ENCODE results near the gene TRIM9. TPM values are rescaled to one million over a fixed set of nuclear protein-coding genes. Genes with fewer than 3 reads are reported as not detected.
A peak's percentile ranks its signal among the peaks of the same experiment; 100 is the strongest.

The TRIM9 gene
- total and polyA plus RNA-seq, 2 donors (not counting 1 experiment from before 2014, with no cell fraction given) = 0.10 to 0.50 TPM

- TF ChIP-seq EZH2 (IDR thresholded peaks at IDR 0.05; ENCODE audit: low read length, missing control alignments) = no peak
- Histone ChIP-seq H3K9me3 (ENCODE audit: control insufficient read depth, insufficient read depth, low read depth, low read length) (no peaks in the 10 kb centered on the region), H3K4me1 (ENCODE audit: control insufficient read depth, extremely low read depth, insufficient read depth, low read length) (no peaks in the 10 kb centered on the region), H3K36me3 (ENCODE audit: control insufficient read depth, insufficient read depth, low read length) (no peaks in the 10 kb centered on the region), H3K4me3 (replicated peaks in 1 of 4; ENCODE audit: control extremely low read depth in 1 of 4, insufficient read depth in 1 of 4, low read depth in 3 of 4, low read length in 4 of 4) (no peak overlapping the region), H4K20me1 (ENCODE audit: control insufficient read depth, extremely low read depth, insufficient read depth, low read length) (no peaks in the 10 kb centered on the region), H3K4me2 (ENCODE audit: extremely low read depth, insufficient read depth, low read length) (no peak overlapping the region), H3K27me3 (ENCODE audit: control insufficient read depth, insufficient read depth, low read length) (peaks cover 5% of the 10 kb centered on the region), H2AFZ (ENCODE audit: low read length) (no peak overlapping the region), H3K9ac (ENCODE audit: insufficient read depth, low read length) (no peak overlapping the region), H3K79me2 (ENCODE audit: control insufficient read depth, insufficient read depth, low read length) (no peaks in the 10 kb centered on the region), H3K27ac (ENCODE audit: insufficient read depth, low read length) (no peak overlapping the region)
- DNase-seq (ENCODE audit: low read depth in 2 of 2) = no peak
Observed at GRCh38 chr14:51129130-51129529, 34.2 kb upstream of the TRIM9 start.

- Histone ChIP-seq H3K4me2 (ENCODE audit: extremely low read depth, insufficient read depth, low read length) (no peak overlapping the region), H3K36me3 (ENCODE audit: control insufficient read depth, insufficient read depth, low read length) (no peaks in the 10 kb centered on the region), H3K4me1 (ENCODE audit: control insufficient read depth, extremely low read depth, insufficient read depth, low read length) (no peaks in the 10 kb centered on the region), H3K27me3 (ENCODE audit: control insufficient read depth, insufficient read depth, low read length) (peaks cover 6% of the 10 kb centered on the region), H3K79me2 (ENCODE audit: control insufficient read depth, insufficient read depth, low read length) (no peaks in the 10 kb centered on the region), H3K9ac (ENCODE audit: insufficient read depth, low read length) (no peak overlapping the region), H2AFZ (ENCODE audit: low read length) (no peak overlapping the region), H3K4me3 (replicated peaks in 1 of 4; ENCODE audit: control extremely low read depth in 1 of 4, insufficient read depth in 1 of 4, low read depth in 3 of 4, low read length in 4 of 4) (no peak overlapping the region), H3K9me3 (ENCODE audit: control insufficient read depth, insufficient read depth, low read depth, low read length) (no peaks in the 10 kb centered on the region), H3K27ac (ENCODE audit: insufficient read depth, low read length) (no peak overlapping the region), H4K20me1 (ENCODE audit: control insufficient read depth, extremely low read depth, insufficient read depth, low read length) (no peaks in the 10 kb centered on the region)
- DNase-seq (ENCODE audit: low read depth in 2 of 2) = no peak
- TF ChIP-seq EZH2 (IDR thresholded peaks at IDR 0.05; ENCODE audit: low read length, missing control alignments) = no peak
- no peak for TF ChIP-seq CTCF (conservative IDR thresholded peaks at IDR 0.05 in 1 of 2, IDR thresholded peaks at IDR 0.05 in 1 of 2; ENCODE audit: low read depth in 1 of 2, low read length in 2 of 2)
Observed at GRCh38 chr14:51124029-51124428, 29.1 kb upstream of the TRIM9 start.

DNA sequence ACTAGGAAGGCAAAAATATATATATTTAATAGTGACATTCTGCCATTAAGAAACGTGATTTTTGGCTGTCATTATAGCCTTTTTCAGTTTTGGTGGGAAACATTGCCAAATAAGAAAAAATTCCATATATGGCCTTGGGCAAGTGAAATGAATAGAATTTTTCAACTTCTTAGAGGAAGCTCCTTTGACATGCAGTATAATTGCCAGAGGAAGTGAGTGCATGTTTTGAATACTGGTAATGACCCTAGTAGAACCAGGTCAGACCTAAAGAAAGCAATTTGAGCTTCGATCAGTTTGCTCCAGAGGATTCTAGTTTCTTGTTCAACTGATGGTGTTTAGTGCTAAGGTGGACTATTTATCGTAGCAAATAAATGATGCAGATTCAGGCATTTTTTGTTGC is 26.2 kb upstream of the TRIM9 start:
- no peak overlapping the region for H3K4me2 ChIP-seq (ENCODE audit: extremely low read depth, insufficient read depth, low read length)
- H3K4me1 ChIP-seq (ENCODE audit: control insufficient read depth, extremely low read depth, insufficient read depth, low read length) = no peaks in the 10 kb centered on the region
- no peaks in the 10 kb centered on the region for H4K20me1 ChIP-seq (ENCODE audit: control insufficient read depth, extremely low read depth, insufficient read depth, low read length)
- H3K27me3 ChIP-seq (ENCODE audit: control insufficient read depth, insufficient read depth, low read length) = peaks cover 14% of the 10 kb centered on the region
- H2AFZ ChIP-seq (ENCODE audit: low read length) = no peak overlapping the region
- no peak overlapping the region for H3K27ac ChIP-seq (ENCODE audit: insufficient read depth, low read length)
- H3K4me3 ChIP-seq (replicated peaks in 1 of 4; ENCODE audit: control extremely low read depth in 1 of 4, insufficient read depth in 1 of 4, low read depth in 3 of 4, low read length in 4 of 4) = no peak overlapping the region
- H3K36me3 ChIP-seq (ENCODE audit: control insufficient read depth, insufficient read depth, low read length) = no peaks in the 10 kb centered on the region
- H3K79me2 ChIP-seq (ENCODE audit: control insufficient read depth, insufficient read depth, low read length) = no peaks in the 10 kb centered on the region
- TF ChIP-seq EZH2 (IDR thresholded peaks at IDR 0.05; ENCODE audit: low read length, missing control alignments) (no peak), CTCF (conservative IDR thresholded peaks at IDR 0.05 in 1 of 2, IDR thresholded peaks at IDR 0.05 in 1 of 2; ENCODE audit: low read depth in 1 of 2, low read length in 2 of 2) (no peak)
- no peaks in the 10 kb centered on the region for H3K9me3 ChIP-seq (ENCODE audit: control insufficient read depth, insufficient read depth, low read depth, low read length)
- no peak overlapping the region for H3K9ac ChIP-seq (ENCODE audit: insufficient read depth, low read length)
- DNase-seq (ENCODE audit: low read depth in 2 of 2) = peak in 1 of 2 donors; percentile 16
